ENCODE data around the gene LEFTY2. TPM values are rescaled to one million over a fixed set of nuclear protein-coding genes. Genes with fewer than 3 reads are reported as not detected.
"Not testable (repeated sequence)": the region's sequence is repeated elsewhere in the genome, so short reads cannot be mapped to it uniquely, and the experiment has no call there.

LEFTY2 gene
- total RNA-seq, 4 donors from 2014 or later: 0.55 to 28.7 (median 24.5) TPM; not detected in 1

DNA sequence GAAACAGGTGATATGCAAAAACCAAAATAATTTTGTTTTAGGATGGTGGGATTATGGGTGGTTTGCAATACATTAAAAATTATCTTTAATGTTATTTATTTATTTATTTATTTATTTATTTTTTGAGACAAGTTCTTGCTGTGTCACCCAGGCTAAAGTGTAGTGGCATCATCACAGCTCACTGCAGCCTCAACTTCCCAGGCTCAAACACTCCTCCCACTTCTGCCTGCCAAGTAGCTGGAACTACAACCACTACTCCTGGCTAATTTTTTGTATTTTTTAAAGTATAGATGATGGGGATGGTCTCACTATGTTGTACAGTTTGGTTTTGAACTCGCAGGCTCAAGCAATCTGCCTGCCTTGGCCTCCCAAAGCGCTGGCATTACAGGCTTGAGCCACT is 10.5 kb downstream of the LEFTY2 start:
- in situ Hi-C loops (cut with MboI; ENCODE audit: low pct_ligation_motif_present in 1 of 4, low pct_unique_long_range_greater_than_20kb in 1 of 4, low sequenced_read_pairs in 3 of 4) (no loop called here), intact Hi-C loops (cut with DNase I; ENCODE audit: low total_unique reads) (no loop called here)
- H3K27me3 ChIP-seq: no peaks in the 10 kb centered on the region
- H3K4me1 ChIP-seq: no peaks in the 10 kb centered on the region
- no peaks in the 10 kb centered on the region for H3K9me3 ChIP-seq
- no peak for DNase-seq
- WGBS, 2 donors (ENCODE audit: low coverage in 1 of 2): 88 to 92% methylated on average over 2 of the region's 2 CpGs
- H3K27ac ChIP-seq: no peak overlapping the region
- TF ChIP-seq EP300 (IDR thresholded peaks at IDR 0.05; ENCODE audit: low read depth) (no peak), POLR2A (IDR thresholded peaks at IDR 0.05) (no peak), POLR2AphosphoS5 (IDR thresholded peaks at IDR 0.05) (no peak)
- TF ChIP-seq, protein P1, sequence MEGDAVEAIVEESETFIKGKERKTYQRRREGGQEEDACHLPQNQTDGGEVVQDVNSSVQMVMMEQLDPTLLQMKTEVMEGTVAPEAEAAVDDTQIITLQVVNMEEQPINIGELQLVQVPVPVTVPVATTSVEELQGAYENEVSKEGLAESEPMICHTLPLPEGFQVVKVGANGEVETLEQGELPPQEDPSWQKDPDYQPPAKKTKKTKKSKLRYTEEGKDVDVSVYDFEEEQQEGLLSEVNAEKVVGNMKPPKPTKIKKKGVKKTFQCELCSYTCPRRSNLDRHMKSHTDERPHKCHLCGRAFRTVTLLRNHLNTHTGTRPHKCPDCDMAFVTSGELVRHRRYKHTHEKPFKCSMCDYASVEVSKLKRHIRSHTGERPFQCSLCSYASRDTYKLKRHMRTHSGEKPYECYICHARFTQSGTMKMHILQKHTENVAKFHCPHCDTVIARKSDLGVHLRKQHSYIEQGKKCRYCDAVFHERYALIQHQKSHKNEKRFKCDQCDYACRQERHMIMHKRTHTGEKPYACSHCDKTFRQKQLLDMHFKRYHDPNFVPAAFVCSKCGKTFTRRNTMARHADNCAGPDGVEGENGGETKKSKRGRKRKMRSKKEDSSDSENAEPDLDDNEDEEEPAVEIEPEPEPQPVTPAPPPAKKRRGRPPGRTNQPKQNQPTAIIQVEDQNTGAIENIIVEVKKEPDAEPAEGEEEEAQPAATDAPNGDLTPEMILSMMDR (IDR thresholded peaks at IDR 0.05): no peak
- H3K4me3 ChIP-seq: no peak overlapping the region
- H3K36me3 ChIP-seq: no peaks in the 10 kb centered on the region

DNA sequence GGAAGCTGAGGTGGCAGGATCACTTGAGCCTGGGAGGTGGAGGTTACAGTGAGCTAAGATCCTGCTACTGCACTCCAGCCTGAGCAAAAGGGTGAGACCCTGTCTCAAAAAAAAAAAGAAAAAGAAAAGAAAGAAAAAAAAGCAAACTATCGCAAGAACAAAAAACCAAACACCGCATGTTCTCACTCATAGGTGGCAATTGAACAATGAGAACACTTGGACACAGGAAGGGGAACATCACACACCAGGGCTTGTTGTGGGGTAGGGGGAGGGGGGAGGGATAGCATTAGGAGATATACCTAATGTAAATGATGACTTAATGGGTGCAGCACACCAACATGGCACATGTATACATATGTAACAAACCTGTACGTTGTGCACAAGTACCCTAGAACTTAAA is 11.6 kb downstream of the LEFTY2 start:
- DNase-seq; H3K4me3 ChIP-seq; intact Hi-C loops (cut with DNase I; ENCODE audit: low total_unique reads); H3K36me3 ChIP-seq; H3K4me1 ChIP-seq; H3K9me3 ChIP-seq; H3K27ac ChIP-seq; H3K27me3 ChIP-seq; in situ Hi-C loops (cut with MboI; ENCODE audit: low pct_ligation_motif_present in 1 of 4, low pct_unique_long_range_greater_than_20kb in 1 of 4, low sequenced_read_pairs in 3 of 4): not testable (repeated sequence)
- WGBS, 2 donors (ENCODE audit: low coverage in 1 of 2): 91 to 100% methylated on average over 1 to 3 of the region's 3 CpGs

DNA sequence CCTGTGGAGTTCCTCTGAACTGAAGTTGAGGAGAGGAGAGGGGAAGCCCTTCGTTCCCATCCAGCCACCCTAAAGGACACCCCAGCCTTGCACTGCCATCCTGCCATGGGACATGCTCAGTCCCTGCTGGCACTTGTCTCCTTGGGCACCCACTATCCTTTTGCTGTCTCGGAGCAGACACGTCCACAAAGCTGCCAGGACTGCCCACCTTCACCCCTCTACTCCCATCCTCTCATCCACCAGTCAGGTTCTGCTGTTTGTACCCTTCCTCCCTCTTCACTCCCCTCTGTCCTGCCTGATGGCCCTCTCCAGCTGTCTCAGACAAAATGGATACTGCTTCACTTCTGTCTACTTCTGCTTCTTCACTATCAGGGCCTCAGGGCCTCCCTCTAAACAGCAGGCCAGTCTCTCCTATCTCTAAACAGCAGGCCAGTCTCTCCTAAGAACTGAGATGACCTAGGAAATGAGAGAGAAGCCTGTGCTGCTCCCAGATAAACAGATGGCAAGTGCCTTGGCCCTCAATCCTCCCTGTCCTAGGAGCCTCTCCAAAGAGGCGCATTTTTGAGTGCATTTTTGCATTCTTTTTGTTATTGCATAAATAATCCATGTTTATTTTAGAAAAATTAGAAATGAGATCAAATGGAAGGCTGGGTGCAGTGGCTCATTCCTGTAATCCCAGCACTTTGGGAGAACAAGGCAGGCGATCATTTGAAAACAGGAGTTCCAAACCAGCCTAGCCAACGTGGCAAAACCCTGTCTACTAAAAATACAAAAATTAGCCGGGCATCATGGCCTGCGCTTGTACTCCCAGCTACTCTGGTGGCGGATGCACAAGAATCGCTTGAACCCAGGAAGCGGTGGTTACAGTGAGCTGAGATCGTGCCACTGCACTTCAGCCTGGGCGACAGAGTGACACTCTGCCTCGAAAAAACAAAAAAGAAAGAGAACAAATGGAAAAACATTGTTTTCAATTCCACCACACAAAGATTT is 12.5 kb downstream of the LEFTY2 start:
- H3K9me3 ChIP-seq: no peaks in the 10 kb centered on the region
- no peaks in the 10 kb centered on the region for H3K36me3 ChIP-seq
- no peak for DNase-seq
- no peaks in the 10 kb centered on the region for H3K27me3 ChIP-seq
- no peak for TF ChIP-seq POLR2A (IDR thresholded peaks at IDR 0.05)
- TF ChIP-seq, protein P1 (IDR thresholded peaks at IDR 0.05): no peak
- no peak for TF ChIP-seq POLR2AphosphoS5 (IDR thresholded peaks at IDR 0.05)
- TF ChIP-seq EP300 (IDR thresholded peaks at IDR 0.05; ENCODE audit: low read depth): no peak
- peaks cover 0 to 7% (median 6%) of the 10 kb centered on the region in 4 donors for H3K4me1 ChIP-seq
- in situ Hi-C loops (cut with MboI; ENCODE audit: low pct_ligation_motif_present in 1 of 4, low pct_unique_long_range_greater_than_20kb in 1 of 4, low sequenced_read_pairs in 3 of 4) (no loop called here), intact Hi-C loops (cut with DNase I; ENCODE audit: low total_unique reads) (loop anchor here (1.0 kb wide), 1 partner anchor 42 kb away; no protein-coding TSS in a partner anchor)
- no peak overlapping the region for H3K4me3 ChIP-seq
- WGBS, 2 donors (ENCODE audit: low coverage in 1 of 2): 81 to 83% methylated on average over 3 to 14 of the region's 14 CpGs
- H3K27ac ChIP-seq: no peak overlapping the region

DNA sequence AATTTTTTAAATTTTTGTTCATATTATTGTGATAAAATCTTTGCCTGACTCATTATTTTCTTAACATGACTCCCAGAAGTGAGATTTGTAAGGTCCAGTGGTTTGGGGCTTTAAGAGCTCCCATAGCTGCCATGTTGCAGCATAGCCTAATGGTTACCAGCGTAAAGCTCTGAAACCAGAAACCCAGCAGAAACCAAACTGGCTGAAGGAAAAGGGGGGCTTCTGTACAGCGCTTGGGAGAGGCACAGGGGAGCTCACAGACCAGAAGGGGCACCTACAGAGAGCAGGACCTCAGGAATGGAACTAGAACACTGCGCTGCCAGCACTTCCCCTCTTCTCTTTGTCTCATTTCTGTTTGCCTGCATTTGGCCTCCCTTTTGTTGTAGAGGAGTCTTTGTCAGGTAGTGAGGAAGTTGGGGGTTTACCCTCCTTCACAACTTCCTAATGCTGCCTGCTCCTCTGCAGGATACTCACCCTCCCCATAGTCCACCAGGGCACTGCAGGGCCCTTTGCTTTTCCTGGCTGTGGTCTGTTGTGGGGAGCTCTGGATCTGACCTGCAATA is 14.4 kb downstream of the LEFTY2 start:
- DNase-seq: no peak
- H3K27ac ChIP-seq: no peak overlapping the region
- WGBS, 2 donors (ENCODE audit: low coverage in 1 of 2): 95% methylated on average over 3 of the region's 3 CpGs; no CpG with 5 or more reads in 1 of the 2 donors
- no peak overlapping the region for H3K4me3 ChIP-seq
- no peaks in the 10 kb centered on the region for H3K27me3 ChIP-seq
- intact Hi-C loops (cut with DNase I; ENCODE audit: low total_unique reads) (no loop called here), in situ Hi-C loops (cut with MboI; ENCODE audit: low pct_ligation_motif_present in 1 of 4, low pct_unique_long_range_greater_than_20kb in 1 of 4, low sequenced_read_pairs in 3 of 4) (no loop called here)
- TF ChIP-seq POLR2A (IDR thresholded peaks at IDR 0.05) (no peak), EP300 (IDR thresholded peaks at IDR 0.05; ENCODE audit: low read depth) (no peak), POLR2AphosphoS5 (IDR thresholded peaks at IDR 0.05) (no peak)
- TF ChIP-seq, protein P1 (IDR thresholded peaks at IDR 0.05): no peak
- H3K4me1 ChIP-seq: peaks cover 9 to 19% (median 18%) of the 10 kb centered on the region in 4 donors
- H3K36me3 ChIP-seq: no peaks in the 10 kb centered on the region
- H3K9me3 ChIP-seq: no peaks in the 10 kb centered on the region
